GM18517 (cell line): ENCODE data around the gene EEFSEC.

Experiments
- ATAC-seq: cut with Tn5 transposase; IDR thresholded peaks from one replicate; pipeline ENCODE4 v1.9.1; 2021; ENCODE audit warnings: mild to moderate bottlenecking, moderate library complexity; ENCODE audit not compliant: unreplicated experiment

EEFSEC gene

DNA sequence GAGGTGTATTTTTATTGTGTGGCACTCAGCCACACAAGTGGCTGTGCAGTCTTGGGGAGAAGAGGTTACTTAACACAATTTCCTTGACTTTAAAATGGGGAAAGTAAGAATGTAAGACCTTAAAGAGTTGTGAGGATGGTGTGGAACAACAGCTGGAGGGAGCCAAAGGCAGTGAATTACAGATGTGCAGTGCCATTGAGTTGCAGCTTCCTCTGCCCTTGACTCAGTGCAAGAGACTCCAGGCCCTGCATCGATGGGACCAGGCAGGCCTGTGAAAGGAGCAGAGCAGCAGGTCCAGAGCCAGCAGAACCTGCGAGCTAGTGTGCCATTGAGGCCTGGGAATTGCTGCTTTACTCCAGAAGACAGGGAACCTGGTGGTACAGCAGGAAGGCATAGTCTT, 27.2 kb downstream of the EEFSEC start:
- no peak for ATAC-seq

DNA sequence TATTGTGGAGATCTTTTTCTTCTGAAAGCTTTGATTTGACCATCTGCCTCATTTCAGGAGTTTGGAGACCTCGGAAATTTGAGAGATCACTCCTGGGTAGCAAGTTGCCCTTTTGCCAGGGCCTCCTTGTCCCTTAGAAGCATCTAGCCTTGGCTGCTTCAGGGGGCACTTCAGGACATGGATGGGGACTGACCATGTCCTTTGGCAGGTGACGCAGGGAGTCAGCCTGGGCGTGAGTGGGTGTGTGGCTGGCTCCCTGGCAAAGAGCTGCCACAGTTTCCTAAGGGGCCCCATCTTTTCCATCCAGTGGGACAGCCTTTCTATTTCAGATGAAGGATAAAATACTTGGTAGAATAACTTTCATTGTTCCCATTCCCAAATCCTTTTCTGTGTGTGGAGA, 27.6 kb downstream of the EEFSEC start:
- ATAC-seq = no peak

GRCh38 chr3:128182656-128183055, 29.4 kb downstream of the EEFSEC start:
- ATAC-seq = no peak

DNA sequence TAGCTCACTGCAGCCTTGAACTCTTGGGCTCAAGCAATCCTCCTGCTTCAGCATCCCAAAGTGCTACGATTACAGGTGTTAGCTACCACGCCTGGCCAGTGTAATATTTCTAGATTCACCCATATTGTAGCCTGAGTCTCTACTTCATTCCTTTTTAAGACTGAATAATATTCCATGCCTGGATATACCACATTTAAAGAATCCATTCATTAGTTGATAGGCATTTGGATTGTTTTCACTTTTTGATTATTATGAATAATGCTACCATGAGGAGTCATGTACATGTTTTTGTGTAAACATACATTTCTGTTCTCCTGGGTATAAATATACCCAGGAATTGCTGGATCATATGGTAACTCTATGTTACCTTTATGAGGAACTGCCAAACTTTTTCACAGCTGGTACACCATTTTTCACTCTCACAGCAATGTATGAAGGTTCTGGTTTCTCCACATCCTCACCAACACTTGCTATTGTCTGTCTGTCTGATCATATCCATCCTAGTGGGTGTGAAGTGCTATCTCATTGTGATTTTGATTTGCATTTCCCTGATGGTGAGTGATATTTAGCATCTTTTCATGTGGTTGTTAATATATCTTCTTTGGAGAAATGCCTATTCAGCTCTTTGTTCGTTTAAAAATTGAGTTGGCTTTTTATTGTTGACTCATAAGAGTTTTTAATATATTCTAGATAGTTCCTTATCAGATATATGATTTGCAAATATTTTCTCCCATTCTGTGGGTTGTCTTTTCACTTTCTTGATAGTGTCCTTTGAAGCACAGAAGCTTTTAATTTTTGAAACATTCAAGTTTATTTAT, 32.6 kb downstream of the EEFSEC start:
- no peak for ATAC-seq

DNA sequence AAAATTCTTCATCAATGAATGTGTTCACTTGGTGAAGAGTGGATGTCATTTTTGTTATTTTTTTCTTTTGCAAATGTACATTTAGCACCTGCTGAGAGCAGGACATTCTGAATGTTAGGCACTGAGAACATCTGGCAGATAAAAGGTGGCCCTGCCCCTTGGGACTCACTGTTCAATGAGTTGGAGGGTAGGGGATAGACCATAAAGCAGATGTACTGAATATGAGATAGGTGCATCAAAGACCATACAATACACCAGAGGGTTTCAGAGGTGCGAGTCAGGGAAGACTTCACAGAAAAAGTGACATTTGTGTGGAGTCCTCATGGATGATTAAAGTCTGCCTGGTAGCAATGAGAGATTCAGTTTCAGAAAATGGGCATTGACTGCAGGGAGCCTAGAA, 34.2 kb downstream of the EEFSEC start:
- ATAC-seq = no peak

GRCh38 chr3:128188326-128188725, 35.0 kb downstream of the EEFSEC start:
- no peak for ATAC-seq

- no peak for ATAC-seq
Observed at GRCh38 chr3:128188956-128189355, 35.7 kb downstream of the EEFSEC start.

DNA sequence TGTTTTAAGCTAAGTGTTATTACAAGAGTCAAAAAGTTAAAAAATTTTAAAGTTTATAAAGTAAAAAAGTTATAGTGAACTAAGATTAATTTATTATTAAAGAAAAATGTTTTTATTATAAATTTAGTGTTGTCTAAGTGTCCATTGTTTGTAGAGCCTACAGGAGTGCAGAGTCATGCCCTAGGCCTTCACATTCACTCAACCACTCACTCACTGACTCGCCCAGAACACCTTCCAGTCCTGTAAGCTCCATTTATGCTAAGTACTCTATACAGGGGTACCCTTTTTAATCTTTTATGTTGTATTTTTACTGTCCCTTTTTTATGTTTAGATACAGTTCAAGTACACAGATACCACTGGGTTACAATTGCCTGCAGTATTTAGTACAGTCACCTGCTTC, 37.2 kb downstream of the EEFSEC start:
- ATAC-seq = no peak

- ATAC-seq = no peak
Observed at GRCh38 chr3:128192131-128192530, 38.9 kb downstream of the EEFSEC start.

DNA sequence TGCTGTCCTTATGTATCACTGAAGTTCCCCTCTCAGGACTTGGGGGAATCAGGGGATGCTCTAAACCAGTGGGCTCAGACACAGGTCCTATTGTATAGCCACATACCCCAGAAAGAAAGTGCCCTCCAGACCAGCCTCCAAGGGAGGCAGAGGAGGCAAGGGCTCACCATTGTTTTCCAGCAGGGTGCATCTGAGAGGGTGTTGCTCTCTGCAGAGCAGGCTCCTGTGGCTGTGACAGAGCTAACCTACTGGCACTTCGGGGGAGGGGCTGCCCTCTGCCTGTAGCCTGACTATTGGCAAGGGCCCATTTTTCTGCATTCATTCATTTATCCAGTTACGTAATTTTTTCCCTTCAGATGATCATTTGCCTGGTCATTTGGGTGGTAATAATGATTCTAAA, 39.9 kb downstream of the EEFSEC start:
- no peak for ATAC-seq

DNA sequence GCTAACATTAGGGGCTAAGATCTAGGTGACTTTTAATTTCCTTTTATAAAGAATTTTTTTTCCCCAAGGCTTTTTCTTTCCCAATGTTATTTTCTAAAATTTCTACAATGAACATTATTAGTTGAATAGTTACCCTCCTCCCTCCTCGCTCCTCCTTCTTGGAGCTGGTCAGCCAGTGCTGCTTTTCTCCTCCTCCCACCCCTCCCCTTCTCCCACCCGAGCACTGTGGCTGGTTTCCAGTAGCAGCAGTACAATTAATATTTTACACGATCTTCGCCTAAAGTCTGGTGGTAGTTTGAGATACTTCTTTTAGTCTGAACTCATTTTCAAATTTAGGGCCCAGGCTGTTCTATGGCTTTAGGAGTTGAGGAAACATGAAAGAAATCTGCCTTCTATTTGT, 41.6 kb downstream of the EEFSEC start:
- no peak for ATAC-seq

DNA sequence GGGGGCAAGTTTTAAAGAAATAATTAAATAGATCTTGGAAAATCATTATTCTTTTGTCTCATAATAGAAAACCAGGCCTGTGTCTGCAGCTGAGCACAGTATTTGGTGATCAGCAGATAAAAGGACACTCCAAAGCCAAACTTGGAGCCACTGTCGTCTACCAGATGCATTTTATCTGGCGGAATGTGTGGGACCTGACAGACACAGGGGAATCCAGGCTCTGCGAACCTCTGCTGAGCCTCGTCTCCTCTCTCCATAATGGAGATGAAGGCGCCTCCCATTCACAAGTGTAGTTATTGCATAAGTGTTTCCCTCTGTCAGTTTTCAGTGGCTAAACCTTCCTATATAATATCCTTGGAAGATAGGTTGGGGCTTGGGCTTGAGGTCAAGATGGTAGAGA, 42.1 kb downstream of the EEFSEC start:
- no peak for ATAC-seq

GRCh38 chr3:128195802-128196201, 42.5 kb downstream of the EEFSEC start:
- ATAC-seq = no peak

GRCh38 chr3:128196647-128197046, 43.4 kb downstream of the EEFSEC start:
- no peak for ATAC-seq

DNA sequence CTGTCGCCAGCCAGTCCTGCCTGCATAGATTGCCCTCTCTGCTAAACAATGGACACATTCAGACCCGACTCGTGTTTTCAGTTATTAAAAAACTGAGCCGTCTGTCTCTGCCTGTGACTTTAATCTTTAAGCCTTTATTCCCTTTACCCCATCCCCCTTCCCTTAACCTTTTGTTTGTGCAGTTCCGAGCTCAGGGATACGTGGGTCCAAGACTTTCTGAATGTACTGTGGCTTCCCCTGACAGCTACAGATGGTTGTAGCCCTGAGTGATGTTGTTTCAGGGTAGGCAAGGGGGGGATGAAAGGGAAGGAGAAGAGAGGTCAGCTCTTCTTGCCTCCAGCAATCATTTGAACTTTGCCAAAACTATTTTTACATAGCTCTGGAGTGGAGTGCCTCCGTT, 44.6 kb downstream of the EEFSEC start:
- no peak for ATAC-seq

DNA sequence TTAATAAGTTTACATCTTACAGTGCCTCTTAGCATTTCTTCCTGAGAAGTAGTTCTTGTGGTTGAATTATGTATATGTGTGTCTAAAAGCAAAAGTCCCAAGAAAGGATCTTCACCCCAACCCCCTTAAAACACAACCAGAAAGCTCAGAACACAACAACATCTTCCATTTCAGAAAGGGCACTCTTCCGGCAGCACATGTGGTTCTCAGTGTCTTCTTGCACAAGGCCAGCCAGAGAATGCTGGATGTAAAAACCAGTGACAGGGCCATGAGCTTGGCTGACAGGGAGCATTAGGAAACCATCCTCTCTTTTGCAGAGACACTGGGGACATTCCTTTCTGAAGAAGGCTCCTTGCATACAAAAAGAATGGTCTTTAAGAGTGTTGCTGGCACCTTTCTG, 45.0 kb downstream of the EEFSEC start:
- no peak for ATAC-seq

- no peak for ATAC-seq
Observed at GRCh38 chr3:128199110-128199509, 45.8 kb downstream of the EEFSEC start.

- no peak for ATAC-seq
Observed at GRCh38 chr3:128201158-128201755, 48.0 kb downstream of the EEFSEC start.

DNA sequence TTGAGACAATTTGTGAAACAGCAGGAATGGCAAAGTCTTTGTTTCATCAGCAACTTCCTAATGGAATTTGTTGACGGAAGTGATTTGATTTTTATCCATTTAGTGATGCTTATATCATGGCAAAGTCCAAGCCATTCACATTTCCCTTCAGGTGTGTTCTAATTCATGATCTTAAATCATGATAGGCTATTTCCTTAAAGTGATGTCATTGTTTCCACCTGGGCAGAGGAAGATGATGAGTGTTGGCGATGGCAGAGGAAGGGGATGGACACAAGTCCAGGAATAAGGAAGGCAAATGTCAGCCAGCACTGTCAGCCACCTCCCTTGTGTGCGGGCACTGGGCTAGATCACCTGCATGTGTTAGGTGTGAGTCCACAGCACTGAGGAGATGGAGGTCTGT, 49.9 kb downstream of the EEFSEC start:
- no peak for ATAC-seq

- no peak for ATAC-seq
Observed at GRCh38 chr3:128205558-128206145, 52.4 kb downstream of the EEFSEC start.

DNA sequence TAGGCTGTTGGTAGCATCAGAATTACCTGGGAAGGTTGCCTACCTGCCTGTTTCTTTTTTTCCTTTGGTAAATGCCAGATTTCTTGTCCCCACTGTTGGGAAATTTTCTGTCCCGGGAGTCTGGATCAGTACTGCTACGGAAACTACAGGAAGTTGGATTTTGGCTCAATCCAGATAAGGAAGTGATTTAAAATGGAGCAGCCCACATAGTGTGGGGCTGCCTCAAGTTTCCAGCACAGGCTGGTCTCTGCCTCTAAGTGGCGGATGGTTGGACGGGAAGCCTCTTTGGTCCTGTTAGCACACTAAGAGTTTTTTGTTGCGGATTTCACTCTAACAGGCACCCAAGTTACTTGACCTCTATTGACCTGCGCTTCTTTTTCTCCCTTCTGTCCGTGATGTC, 54.7 kb downstream of the EEFSEC start:
- ATAC-seq = no peak

DNA sequence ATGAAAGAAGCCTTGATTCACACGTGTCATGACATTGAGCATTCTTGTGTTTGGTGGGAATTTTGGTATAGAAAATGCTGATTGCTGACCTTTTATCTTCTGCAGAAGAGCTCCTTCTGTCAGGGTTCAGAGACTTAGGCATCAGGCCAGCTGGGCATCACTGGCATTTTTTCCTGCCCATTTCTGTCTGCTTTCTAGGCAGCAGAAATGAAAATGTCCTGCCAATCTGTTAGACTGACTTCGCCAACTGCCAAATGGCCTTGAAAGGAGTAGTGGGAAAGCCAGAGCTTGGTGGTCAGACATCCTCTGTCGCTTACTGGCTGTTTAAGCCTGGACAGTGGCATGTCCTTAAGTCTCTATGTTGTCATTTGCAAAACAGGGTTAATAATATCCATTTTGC, 57.4 kb downstream of the EEFSEC start:
- ATAC-seq = no peak
